ENCODE measurements around the gene CLTB.

CLTB gene

DNA sequence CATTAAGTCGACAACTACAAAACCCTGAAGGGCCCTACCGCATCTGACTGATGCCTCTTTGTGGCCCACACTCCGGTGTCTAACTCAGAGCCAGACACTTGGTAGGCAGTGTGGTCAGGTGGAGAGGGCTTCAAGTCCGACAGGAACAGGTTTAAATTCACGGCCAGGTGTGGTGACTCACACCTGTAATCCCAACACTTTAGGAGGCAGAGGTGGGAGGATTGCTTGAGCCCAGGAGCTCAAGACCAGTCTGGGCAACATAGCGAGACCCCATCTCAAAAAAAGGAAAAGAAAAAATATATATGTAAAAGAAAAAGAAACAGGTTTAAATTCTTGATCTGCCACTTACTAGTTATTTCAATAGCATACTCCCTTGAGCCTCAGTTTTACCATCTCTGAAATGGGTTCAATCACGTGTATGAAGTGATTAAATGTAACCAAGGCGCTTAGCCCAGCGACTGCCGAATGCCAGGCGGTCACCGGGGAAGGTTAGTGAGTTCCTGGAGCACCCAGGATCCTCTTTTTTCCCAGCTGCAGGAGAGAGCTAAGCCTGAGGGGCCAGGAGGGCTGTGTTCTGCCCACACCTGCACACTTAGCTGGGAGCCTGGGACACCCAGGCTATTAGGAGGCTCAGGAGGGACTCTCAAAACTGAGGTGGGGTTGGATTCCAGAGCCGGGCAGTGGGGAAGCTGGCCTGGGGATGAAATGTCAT lies 943 bp downstream of the CLTB start:
- DNase-seq (ENCODE audit: low read depth), result no peak

GRCh38 chr5:176414704-176415103 lies 1.6 kb downstream of the CLTB start:
- no peak overlapping the region for H3K4me3 ChIP-seq (ENCODE audit: low read depth, low read length)
- DNase-seq (ENCODE audit: low read depth), result no peak

More for the DNA sequence above, 943 bp downstream of the CLTB start:
- H3K4me3 ChIP-seq (ENCODE audit: low read depth, low read length), result peak overlapping the region; percentile 54
- TF ChIP-seq MYC (IDR thresholded peaks at IDR 0.05; ENCODE audit: low read depth, low read length) (no peak), POLR2A (IDR thresholded peaks at IDR 0.05; ENCODE audit: extremely low read depth, insufficient read length) (no peak)
- TF ChIP-seq, protein P1, sequence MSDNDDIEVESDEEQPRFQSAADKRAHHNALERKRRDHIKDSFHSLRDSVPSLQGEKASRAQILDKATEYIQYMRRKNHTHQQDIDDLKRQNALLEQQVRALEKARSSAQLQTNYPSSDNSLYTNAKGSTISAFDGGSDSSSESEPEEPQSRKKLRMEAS (IDR thresholded peaks at IDR 0.05; ENCODE audit: low read depth, low read length), result no peak

DNA sequence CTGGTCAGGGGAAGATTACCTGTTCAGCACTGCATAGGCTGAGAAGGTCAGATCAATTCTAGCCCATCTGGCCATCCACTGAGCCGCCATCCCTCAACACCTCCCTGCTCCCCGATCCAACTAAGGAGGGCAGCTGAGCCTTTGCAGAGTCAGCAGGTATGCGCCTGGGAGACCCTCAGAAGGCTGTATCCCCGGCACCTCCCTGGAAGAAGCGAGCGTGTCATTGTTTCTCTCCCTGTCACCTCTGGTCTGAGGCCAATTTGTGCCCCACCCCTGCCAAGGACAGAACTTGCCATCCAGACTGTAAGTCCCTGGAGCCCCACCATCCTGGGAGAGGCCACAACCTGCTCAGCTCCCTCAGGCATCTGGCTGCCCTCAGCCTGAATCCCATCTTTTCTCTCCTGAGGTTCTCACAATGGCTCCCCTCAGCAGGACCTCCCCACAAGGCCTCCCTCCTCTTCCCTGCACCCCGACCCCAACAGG lies 2.6 kb downstream of the CLTB start:
- no peak overlapping the region for H3K4me3 ChIP-seq (ENCODE audit: low read depth, low read length)
- TF ChIP-seq, protein P1 (IDR thresholded peaks at IDR 0.05; ENCODE audit: low read depth, low read length), result no peak
- TF ChIP-seq CTCF (IDR thresholded peaks at IDR 0.05; ENCODE audit: low read depth, low read length) (no peak), MYC (IDR thresholded peaks at IDR 0.05; ENCODE audit: low read depth, low read length) (no peak), POLR2A (IDR thresholded peaks at IDR 0.05; ENCODE audit: extremely low read depth, insufficient read length) (no peak)
- DNase-seq (ENCODE audit: low read depth), result no peak

More at GRCh38 chr5:176414704-176415103, 1.6 kb downstream of the CLTB start:
- TF ChIP-seq POLR2A (IDR thresholded peaks at IDR 0.05; ENCODE audit: extremely low read depth, insufficient read length), result no peak
- TF ChIP-seq CTCF (IDR thresholded peaks at IDR 0.05; ENCODE audit: low read depth, low read length), result no peak
- no peak for TF ChIP-seq MYC (IDR thresholded peaks at IDR 0.05; ENCODE audit: low read depth, low read length)
- TF ChIP-seq, protein P1 (IDR thresholded peaks at IDR 0.05; ENCODE audit: low read depth, low read length), result no peak

- no peak overlapping the region for H3K4me3 ChIP-seq (ENCODE audit: low read depth, low read length)
- TF ChIP-seq, protein P1 (IDR thresholded peaks at IDR 0.05; ENCODE audit: low read depth, low read length), result no peak
- TF ChIP-seq CTCF (IDR thresholded peaks at IDR 0.05; ENCODE audit: low read depth, low read length) (no peak), MYC (IDR thresholded peaks at IDR 0.05; ENCODE audit: low read depth, low read length) (no peak), POLR2A (IDR thresholded peaks at IDR 0.05; ENCODE audit: extremely low read depth, insufficient read length) (no peak)
- DNase-seq (ENCODE audit: low read depth), result no peak
Measured at GRCh38 chr5:176413255-176413565, 3.1 kb downstream of the CLTB start.

DNA sequence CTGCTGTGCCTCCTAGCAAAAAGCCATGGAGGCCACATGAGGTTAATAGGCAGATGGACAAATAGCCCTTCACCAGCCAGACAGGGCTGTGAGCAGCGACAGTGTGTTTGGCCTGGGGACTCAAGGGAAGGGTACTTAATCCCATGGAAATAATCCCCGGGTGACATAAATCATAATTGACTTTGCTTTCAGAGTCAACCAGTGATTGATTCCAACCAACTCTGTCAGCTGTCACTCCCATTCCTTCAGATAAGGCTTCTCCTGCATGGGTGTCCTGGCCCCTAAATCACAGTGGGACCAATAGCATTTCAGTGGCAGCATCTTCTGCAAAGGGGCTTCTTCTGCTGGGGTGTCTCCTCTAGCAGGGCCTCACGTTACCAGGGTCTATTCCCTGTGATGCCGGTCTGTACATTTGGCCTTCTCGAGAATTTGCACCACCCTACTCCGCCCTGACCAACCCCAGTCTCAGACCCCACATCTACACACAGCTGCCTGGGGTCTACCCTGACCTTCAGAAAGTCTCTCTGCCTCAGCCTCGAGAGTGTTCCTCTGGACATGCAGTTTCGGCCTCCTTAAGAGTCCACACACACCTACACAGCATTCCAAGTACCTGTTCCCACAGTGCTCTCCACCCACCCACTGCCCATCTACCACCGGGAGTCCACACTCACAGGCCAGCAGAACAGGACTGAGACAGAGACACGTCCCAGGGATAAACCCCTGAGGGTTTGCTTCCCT lies 3.7 kb downstream of the CLTB start:
- TF ChIP-seq CTCF (IDR thresholded peaks at IDR 0.05; ENCODE audit: low read depth, low read length) (no peak), MYC (IDR thresholded peaks at IDR 0.05; ENCODE audit: low read depth, low read length) (no peak), POLR2A (IDR thresholded peaks at IDR 0.05; ENCODE audit: extremely low read depth, insufficient read length) (no peak)
- TF ChIP-seq, protein P1 (IDR thresholded peaks at IDR 0.05; ENCODE audit: low read depth, low read length), result no peak
- H3K4me3 ChIP-seq (ENCODE audit: low read depth, low read length), result no peak overlapping the region
- DNase-seq (ENCODE audit: low read depth), result no peak

Data from NB4 (cell line).